ENCODE results near the gene ANXA3.

- TF ChIP-seq, protein P1, sequence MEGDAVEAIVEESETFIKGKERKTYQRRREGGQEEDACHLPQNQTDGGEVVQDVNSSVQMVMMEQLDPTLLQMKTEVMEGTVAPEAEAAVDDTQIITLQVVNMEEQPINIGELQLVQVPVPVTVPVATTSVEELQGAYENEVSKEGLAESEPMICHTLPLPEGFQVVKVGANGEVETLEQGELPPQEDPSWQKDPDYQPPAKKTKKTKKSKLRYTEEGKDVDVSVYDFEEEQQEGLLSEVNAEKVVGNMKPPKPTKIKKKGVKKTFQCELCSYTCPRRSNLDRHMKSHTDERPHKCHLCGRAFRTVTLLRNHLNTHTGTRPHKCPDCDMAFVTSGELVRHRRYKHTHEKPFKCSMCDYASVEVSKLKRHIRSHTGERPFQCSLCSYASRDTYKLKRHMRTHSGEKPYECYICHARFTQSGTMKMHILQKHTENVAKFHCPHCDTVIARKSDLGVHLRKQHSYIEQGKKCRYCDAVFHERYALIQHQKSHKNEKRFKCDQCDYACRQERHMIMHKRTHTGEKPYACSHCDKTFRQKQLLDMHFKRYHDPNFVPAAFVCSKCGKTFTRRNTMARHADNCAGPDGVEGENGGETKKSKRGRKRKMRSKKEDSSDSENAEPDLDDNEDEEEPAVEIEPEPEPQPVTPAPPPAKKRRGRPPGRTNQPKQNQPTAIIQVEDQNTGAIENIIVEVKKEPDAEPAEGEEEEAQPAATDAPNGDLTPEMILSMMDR (IDR thresholded peaks at IDR 0.05; ENCODE audit: low read length): no peak
- no peak for TF ChIP-seq EZH2 (optimal IDR thresholded peaks at IDR 0.05; ENCODE audit: low read depth, low read length)
- no peak for TF ChIP-seq EZH2phosphoT487 (IDR thresholded peaks at IDR 0.05; ENCODE audit: low read length)
Observed at GRCh38 chr4:78552389-78553042, 946 bp downstream of the ANXA3 start.
